Measurements from ENCODE around the gene FABP6. TPM values are rescaled to one million over a fixed set of nuclear protein-coding genes. Genes with fewer than 3 reads are reported as not detected.

The FABP6 gene
- polyA plus RNA-seq, 1 donor = not detected

DNA sequence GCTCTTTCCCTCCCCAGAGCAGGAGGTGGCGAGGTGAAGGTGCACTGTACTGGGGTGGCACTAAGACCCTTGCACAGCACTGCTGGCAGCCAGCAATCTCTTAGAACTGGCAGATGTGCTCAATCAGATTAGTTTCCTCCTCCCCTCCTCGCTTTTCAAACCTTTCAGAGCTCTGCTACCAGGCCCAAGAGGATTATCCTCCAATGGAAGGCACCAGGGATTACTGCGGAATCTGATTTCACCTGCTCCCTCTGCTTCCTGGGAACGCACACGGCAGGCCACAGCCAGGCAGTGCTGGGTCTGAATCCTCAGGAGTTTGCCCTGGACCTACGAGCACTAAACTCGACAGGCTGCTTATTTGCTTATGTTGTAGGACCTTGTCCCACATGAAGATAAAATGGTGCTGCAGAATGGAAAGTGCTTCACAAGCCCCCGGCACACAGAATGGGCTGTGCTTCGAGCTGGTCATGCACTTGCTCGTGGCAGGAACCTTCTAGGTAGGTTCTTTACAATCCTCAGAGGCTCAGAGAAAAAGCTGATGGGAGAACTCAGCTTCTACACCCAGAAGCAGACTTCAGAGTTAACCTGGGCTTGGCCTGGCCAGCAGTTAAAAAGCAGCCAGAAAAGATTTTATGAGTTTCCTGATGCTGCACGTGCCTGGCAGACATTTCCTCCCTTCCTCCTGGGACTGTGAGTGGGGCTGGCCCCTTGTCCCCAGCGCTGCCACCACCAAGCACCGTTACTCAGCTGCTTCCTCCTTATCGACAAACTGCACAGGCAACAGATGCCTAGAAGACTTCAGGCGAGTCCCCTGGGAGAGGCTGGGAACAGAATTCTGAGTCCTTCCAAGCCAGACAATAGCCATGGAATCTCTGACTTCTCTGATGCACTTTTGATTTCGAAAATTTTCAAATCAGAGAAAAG is 33.1 kb downstream of the FABP6 start:
- no peak for DNase-seq

DNA sequence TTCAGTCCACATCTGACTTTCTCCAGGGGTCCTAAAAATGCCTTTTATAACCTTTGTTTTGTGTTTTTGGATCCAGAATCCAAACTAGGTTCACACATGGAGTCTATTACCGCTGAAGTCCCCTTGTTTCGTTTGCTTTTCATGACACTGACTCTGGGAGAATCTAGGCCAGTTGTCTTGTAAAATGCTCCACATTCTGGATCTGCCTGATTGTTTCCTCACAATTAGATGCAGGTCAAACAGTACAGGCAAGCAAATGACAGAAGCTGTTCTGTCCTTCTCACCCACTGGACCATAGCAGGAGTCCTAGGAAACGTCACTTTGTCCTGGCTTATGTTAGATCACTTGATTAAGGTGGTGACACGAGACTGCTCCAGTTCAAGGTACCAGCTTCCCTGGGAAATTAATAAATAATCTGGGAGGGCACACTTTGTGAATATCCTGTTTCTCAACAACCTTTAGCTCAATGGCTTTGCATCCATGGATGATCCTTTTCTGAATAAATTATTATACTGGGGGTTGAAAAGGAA is 34.1 kb downstream of the FABP6 start:
- no peak for DNase-seq

DNA sequence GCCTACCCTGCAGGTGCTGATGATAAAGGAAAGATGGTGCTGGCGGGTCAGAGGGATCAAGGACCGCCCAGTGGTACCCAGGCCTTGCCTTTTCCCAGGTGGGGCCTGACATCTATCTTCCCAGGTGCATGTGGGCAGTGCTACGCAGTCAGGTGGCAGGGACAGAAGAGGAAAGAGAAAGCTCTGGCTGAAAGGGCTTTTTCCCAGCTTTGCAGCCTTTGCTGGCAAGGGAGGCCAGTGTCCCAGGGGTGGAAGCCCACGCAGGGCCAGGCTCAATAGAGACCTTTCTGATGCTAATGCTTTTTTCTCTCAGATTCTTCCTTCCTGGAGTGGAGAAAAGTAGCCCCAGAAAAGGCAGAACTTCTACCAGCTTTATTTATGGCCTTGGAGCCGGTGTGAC is 36.7 kb downstream of the FABP6 start:
- no peak for DNase-seq

DNA sequence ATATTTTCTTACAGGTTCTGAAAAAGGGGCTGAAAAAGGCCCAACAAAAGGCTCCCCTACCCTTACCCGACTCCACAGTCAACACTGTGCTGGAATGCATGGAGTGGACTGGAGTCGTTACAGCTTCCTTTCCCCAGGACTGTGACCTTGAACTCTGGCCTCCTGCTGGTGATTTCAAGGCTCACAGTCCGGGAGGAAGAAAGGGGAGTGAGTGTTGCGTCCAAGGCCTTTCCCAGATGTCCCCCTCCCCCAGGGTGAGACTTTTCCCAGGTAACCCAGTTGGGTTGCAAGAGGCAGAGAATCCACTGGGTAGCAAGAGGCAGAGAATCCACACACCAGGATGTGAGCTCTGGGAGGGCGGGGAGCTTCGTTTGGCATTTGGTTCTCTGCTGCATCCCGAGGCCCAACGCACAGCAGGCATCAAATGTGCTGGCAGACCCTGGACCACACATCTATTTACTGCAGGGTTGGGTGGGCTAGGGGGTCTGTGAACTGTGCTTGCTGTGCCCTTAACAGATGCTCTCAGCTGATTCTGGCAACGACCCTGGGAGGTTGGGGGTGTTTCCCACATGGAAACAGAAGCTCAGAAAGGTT is 37.5 kb downstream of the FABP6 start:
- DNase-seq = no peak

- no peak for DNase-seq
These were observed 38.8 kb downstream of the FABP6 start for GRCh38 chr5:160268121-160268520.

GRCh38 chr5:160269017-160269416 is 39.7 kb downstream of the FABP6 start:
- DNase-seq = peak; percentile 53

GRCh38 chr5:160270704-160271103 is 41.4 kb downstream of the FABP6 start:
- no peak for DNase-seq

- peak; percentile 28 for DNase-seq
These were observed 42.1 kb downstream of the FABP6 start for GRCh38 chr5:160271396-160271795.

DNA sequence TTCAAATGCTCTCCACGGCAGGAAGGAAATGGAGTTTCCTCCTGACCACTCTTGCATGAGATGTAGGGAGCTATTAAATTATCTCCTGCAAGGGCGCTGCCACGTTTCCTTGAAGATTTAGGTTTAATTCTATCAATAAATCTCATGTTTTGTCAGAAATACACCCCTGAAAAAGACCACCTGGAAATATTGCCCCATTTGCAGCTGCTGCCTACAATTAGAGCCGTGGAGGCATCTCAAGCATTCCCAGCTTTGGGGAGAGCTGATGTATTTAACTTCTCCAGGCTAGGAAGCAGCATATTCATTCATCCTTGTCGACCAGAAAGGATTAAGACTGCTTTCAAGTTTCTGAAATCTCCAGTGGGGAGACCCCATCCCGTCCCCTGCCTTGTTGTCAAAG is 42.5 kb downstream of the FABP6 start:
- DNase-seq = no peak

DNA sequence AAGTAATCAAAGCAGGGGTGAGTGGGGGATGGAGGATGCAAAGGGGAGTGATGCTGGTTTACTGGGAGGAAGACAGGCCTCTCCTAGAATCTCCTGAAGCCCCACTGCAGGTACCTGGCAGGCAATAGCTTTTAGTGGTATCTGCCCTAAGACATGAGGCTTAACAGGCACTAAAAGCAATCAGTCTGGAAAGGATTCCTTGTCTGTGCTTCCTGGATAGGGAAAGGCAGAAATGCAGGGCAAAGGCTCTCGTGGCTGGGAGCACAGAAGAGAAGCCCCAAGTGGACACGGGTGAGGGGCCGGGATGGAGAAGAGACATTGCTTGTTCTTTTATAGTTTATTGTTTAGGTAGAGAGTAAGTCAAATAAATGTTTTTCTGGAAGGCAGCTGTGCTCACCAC is 43.0 kb downstream of the FABP6 start:
- no peak for DNase-seq

DNA sequence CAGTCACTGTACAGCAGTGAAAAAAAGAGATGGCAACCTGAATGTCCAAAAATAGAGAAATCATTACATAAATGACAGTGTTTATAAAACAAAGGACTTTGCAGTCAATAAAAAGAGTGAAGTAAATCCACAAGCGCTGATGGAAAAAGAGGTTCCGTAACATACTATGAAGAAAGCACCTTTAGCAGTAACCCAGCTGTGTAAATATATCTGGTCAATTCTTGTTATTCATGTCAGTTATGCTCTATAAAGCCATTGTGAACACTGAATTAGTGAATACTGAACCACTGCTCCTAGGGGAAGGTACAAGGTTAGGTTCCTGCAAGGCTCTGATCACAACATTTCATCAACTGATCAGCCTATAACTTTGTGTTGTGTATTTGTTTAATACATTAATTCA is 43.6 kb downstream of the FABP6 start:
- no peak for DNase-seq

DNA sequence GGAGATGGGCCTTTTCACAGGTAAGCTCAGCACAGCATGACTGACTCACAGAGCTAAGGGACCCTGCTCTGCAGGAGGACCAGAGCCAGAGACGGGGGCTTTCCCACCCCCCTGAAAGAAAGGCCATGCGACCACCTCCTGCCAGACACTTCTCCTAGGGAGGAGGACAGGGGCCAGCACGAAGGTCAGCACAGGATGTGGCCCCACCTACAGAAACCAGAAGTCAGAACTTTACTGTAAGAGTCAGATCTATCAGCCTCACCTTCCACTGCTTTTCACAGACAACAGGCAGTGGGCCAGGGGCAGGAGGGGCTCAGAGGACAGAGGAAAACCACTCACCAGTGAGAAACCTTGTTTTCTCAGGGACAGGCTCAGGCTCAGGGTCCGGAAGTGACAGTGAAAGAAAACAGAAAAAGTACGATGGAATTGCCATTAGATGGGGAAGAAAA is 45.2 kb downstream of the FABP6 start:
- DNase-seq = no peak

GRCh38 chr5:160278343-160278742 is 49.0 kb downstream of the FABP6 start:
- DNase-seq = no peak

DNA sequence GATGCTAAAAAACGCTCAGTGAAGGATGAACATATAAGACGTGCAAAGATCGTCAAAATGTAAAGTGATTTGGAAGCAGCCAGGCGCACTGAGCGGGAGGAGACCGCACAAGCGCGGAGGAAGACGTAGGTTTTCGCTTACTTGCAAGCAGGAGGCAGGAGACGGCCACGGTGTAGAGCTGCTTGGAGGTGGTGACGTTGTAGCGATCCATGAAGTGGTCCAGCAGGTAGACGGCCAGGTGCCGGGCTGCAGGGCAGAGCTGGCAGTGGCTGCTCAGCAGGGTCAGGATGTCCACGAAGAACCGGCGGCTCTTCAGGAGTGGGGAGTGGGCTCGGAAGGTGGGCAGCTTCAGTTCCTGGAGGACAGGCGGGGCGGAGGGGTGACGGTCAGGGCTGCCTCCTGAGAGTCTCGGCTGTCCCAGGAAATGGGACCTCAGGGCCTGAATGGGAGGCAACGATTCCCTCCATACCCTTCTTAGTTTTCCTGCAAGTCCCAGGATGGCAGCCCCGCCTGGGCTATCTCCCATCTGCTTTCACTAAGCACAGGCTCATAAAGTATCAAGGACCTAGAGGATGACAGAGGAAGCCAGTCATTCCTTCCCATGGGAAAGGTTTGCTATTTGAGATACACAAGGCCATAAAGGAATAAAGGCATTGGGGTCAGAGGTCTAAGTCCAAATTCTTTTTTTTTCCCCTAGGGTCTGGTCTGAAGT is 51.2 kb downstream of the FABP6 start:
- DNase-seq = no peak

DNA sequence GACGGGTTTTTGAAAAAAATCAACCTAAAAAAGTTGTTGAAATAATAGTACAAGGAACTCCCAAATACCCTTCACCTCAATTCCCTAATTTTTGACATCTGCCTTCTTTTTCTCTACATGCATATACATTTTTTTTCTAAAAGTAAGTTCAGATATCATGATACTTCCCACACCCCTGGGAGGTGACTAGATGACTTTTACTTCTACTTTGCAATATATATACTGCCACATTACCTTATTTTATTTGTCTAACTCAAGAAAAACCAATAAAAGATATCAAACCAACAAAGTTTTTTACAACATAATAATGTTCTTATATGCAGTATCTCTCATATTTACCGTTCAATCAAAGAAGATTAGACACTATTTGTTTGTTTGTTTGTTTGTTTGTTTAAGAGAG is 52.0 kb downstream of the FABP6 start:
- no peak for DNase-seq

GRCh38 chr5:160284291-160284873 is 55.1 kb downstream of the FABP6 start:
- DNase-seq = no peak

- DNase-seq = no peak
These were observed 56.0 kb downstream of the FABP6 start for GRCh38 chr5:160285316-160285715.

DNA sequence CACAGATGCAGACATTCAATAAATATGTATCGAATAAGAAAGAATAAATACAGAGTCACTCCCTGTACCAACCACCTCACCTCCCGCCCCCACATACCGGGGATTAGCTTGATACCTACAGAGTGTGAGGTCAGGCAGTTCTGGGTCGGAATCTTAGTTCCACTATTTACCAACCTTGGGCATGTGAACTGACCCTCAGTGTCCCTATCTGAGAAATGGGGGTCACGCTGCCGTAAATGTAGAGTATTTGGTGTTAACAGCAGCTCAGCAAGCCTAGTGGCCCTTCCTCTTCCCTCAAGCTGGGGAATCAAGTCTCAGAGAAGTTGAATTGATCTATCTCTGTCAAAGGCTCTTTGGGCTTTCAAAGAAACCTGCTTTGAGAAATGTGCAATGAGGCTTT is 57.6 kb downstream of the FABP6 start:
- DNase-seq = no peak

GRCh38 chr5:160287378-160288051 is 58.2 kb downstream of the FABP6 start:
- no peak for DNase-seq
